ENCODE data around the gene PLXNA2.

The PLXNA2 gene

DNA sequence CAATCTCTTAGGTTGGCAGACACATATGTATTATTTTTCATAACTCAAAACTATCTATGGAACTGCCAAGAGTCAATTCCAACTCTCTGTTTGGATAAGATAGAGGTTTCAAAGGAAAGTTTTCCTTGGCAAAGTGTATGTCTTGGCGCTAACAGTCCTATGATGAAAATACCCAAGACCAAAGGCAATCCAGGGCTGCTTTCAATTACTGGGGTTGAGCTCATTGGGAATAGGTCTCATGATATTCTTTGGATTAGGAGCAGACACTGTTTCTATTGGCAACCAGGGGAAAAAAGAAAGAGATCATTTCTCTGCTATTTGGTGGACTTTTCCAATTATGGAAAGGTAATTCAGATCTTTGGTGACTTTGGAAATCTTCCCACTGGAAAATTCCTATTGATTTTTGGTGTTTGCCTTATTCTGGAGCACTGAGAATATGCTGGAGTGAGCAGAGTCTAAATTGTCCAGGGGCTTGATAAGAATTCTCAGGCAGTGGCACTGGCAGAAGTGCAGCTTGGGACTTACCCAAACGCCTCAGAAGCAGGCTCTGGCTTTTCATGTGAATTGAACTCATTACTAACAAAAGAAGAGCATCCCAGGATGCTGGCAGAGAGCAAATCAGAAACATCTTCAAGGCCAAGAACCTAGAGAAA lies 20.4 kb upstream of the PLXNA2 start:
- FAIRE-seq: no peak

DNA sequence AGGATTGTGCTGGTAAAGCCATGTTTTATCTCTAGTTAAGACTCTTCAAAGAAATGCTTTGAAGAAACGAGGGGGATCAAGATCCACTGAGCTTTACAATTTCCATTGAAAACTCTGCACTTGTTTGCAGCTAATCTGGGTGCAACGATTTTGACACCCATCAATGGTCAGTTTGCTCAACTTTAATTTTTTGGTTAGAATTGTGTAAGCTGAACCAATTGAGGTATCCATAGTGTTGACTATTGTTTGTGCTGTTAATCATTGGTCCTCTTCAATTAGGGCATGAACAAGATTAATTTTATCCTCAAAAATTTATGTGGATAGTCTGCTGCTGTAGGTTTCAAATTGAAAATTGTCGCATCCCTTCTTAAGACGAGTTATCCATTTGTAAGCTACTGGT lies 17.7 kb upstream of the PLXNA2 start:
- FAIRE-seq: no peak

DNA sequence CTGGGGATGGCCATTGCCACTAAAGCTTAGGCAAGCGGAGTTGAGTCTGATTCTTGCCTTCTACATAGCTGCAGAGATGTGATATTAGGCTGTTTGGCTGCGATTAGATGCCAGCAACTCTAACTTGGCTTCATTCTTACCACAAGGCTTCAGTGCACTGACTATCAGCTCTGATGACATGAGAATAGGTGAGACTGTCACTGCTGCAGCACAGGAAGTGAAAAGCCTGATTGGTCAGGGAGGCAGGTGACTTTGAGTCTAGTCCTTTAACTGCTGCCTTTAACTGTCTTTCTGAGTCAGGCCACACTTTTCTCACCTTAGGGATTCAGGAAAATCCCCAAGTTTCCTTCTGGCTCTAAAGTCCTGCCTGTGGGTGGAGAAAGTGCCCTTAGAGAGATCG lies 14.1 kb upstream of the PLXNA2 start:
- FAIRE-seq: no peak

DNA sequence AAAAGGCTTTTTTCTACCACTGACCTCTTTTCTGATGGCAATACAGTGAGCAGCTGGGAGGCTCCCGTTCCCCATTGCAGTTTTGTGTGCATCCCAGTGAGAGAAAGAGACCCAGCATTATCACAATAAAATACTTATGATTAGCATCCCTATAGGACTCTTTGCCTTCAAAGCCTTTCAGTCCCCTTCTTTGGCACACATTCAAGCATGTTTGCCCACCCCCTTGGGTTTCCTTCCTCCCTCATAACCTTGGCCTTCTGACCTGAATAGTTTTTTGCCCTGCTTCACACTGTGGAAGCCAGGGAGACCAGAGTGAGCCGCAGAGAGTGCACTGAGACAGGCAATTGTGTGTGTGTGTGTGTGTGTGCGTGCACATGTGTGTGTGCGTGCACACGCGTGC lies 13.2 kb upstream of the PLXNA2 start:
- no peak for FAIRE-seq

DNA sequence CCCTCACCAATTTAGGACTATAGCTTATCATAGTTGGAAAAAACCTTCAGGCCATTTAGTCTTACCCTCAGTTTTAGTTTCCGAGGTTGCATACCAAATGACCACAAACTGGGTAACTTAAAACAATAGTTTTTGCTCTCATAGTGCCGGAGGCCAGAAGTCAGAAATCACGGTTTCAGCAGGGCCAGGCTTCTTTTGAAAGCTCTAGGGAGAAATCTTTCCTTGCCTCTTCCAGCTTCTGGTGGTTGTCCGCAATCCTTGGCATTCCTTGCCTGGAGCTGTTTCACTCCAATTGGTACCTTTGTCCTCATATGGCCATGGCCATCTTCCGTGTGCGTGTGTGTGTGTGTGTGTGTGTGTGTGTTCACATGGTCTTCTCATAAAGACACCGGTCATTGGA lies 12.4 kb upstream of the PLXNA2 start:
- no peak for FAIRE-seq

DNA sequence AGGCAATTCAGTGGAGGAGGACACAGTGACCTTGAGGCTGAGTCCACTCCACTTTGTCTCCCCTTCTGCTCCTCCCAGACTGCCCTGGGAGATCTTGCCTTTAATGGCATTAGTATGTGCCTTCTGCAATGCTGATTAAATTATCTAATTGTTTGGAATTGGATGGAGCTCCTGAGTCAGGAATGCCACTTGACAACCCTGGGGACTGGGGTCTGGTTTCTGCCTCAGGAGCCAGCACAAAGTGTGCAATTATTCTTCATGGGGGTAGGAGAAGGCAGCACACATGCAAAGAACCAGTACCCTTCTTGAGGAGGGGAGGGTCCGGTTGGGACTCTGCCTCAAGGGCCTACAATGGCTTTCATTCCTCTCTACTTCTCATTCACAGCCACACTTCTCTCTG lies 11.9 kb upstream of the PLXNA2 start:
- FAIRE-seq: no peak

DNA sequence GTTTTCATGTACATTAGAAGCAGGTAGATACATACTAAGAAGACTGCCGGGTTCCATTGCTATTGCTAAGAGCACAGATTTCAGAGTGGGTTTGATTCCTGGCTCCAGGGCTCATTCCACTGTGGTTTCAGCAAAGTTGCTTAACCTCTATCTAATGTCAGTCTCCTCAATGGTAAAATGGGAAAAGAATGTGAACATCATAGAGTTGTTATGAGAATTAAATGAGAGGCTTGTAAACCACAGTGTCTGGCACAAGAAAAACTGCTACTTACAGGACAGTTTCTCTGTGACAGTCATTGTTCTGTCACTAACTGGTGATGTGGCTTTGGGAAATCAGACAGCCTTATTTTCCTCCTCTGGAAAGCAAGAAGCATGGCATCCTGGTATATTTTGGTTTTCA lies 10.7 kb upstream of the PLXNA2 start:
- no peak for FAIRE-seq

DNA sequence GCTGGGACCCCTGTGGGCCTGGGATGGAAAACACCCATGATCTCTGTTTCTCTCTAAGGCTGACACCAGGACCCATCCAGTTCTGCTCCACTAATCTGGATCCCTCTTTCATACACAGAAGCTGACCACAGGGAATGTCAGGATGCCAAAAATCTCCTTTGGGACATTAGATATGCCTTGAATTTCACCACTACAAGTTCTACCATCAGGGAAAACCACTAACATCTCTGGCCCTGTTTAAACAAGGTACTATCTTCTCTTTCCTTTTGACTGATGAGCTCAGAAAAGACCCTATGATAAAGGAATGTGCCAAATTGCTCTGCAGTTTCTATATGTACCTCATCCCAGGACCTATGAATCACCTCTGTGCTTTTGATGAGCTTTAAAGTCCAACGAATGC lies 10.2 kb upstream of the PLXNA2 start:
- no peak for FAIRE-seq

DNA sequence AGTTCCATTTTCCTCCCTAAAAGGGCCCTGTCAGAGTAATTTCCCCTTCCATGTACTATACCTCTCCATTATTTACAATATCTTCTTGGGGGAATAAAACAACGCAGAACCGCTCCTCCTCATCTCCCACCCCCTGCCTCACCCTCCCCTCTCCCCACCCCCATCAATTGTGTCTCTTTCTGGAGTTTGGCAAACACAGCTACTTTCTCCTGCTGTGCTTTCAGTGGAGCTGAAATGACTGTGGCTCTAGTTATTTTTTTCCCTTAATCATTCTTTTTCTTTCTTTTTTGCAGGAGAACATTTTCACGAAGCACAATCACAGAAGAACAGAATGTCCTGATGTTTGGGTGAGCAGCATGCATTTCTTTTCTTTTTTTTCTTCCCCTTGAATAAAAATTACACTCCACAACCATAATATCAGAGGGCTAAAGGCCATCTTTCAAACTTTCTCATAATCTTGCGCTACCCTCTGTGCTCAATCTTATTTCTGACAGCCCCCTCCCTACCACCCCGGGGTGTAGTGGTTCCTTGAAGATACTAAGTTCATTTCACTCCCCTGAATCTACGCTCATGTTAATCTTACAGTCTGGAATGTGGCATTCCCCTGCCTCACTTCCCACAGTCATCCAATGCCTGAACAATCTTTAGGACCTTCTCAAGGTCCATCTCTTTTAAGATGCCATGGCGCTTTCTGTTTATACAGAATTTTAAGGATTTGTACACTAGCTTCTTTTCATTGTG lies 8.8 kb upstream of the PLXNA2 start:
- FAIRE-seq: no peak

DNA sequence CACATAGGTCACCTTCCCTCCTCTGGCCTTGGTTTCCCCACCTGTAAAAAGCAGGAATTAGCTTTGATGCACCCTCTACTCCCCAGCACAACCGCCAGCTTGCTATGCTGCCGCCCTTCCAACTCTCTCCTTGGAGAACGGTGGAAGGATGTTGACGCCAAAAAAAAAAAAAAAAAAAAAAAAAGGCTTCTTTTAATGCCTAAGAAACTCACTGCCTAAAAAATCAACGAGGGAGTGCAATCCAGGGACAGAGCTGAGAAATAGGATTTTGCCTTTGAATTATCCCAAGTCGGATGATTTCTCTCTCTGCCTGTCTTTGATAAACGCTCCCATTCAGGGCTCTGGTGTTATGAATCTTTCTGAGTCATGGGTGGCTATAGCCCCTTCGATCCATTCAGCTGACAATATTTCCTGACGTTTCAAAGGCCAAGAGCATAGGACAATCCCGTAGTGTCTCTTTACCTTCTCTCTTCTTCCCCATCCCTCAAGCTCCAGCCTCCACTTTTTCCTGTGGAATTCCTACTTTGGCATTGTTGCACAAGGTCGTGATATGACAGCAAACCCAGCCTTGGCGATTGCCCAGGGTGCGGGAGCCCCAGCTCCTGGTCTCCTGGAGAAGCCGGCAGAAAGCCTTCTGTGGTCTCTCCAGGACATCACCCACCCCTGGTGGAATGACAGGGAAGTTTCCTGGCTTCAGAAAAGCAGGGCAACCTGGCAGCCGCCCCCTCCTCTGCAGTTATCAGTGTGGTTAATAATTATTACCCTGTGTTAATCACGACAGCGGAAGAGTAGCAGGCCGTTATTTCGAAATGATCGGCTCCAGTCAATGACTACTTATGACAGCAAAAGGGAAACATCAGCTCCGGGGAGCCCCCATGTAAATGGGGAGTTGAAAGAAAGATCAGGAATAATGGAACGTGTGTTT lies 8.0 kb upstream of the PLXNA2 start:
- FAIRE-seq: no peak

DNA sequence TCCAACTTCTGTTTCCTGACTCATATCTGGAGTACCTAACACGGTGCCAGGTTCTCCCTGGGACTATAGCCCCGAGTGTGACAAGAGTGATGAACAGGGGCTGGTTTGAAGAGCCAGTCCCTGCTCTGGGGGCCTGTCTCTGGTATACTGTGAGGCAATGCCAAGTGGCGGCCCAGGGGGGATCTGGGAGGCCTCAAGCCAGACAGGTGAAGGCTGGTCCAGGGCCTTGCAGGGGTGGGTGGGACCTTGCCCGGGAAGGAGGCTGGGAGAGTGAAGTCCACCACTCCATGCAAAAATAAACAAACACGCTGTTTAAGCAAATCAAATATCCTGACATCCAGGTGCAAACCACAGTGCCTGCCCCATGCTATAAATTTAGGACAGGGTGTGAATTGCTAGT lies 6.8 kb upstream of the PLXNA2 start:
- no peak for FAIRE-seq

DNA sequence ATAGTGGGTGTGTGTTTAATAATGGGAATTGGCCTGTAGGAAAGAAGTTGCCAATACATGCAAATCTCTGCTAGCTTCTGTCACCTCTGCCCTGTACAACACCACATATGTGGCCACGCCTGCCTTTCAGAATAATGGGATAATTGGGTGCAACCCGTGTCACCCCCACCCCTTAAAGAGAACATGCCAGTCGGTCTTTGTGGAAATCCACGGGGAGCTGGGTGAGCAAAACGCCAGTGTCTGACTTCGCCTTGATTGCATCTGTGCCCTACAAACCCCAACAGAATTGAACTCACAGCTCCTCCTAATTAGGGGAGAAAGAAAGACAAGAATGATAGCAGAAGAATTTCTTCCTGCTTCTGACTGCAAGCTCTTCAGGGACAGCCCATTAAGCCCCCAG lies 6.4 kb upstream of the PLXNA2 start:
- no peak for FAIRE-seq

DNA sequence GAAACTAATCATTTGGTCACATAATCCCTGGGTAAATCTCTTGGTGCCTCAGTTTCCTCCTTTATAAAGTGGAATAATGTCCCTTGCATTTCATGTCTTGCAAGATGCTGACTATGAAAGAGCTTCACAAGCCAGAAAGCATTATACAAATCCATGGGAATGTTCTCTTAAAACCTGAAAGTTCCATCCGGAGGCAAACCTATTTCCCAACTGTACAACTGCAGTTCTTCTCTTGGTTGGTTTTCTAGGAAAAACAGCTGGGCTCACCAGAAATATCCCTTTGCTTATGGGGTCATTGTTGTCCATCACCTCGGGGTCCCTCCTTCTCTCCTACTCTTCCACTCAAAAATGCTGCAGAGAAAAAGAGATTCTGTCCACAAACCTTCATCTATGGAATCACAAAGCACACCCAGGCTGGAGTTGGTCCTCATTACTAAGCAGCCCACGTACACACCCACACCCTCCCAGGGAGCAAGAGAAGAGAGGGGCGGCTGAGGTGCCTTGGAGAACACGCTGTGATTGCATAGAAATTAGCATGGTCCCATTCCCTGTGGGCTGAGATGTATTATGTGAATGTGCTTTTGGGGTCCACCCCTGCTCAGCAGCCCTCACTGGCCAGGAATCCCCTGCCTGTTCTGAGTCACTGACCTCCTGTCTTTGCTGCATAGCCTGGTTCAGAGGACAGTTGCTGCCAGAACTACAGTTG lies 5.0 kb upstream of the PLXNA2 start:
- FAIRE-seq: no peak

DNA sequence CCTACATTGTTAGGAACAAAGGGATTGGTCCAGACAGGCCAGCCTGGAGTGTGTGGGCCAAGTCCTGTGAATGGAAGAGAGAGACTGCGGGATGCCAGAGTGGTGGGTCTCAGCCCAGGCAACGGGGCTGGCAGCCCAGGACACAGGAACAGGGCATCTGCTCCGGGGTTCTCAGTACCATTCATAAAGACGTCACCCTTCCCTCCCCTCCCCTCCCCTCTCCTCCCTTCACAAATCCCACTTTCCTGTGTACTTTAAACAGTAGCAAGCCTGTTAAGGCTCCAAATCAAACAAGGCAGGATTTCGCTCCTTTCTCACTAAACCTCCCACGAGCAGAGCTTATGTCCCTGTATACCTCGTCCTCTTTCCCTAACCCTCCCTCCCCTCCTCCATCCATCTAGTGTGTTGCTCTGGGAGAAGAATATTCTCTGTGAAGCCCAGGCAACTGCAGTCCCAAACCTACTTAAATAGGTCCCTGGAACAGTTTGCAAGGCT lies 4.2 kb upstream of the PLXNA2 start:
- FAIRE-seq: no peak

DNA sequence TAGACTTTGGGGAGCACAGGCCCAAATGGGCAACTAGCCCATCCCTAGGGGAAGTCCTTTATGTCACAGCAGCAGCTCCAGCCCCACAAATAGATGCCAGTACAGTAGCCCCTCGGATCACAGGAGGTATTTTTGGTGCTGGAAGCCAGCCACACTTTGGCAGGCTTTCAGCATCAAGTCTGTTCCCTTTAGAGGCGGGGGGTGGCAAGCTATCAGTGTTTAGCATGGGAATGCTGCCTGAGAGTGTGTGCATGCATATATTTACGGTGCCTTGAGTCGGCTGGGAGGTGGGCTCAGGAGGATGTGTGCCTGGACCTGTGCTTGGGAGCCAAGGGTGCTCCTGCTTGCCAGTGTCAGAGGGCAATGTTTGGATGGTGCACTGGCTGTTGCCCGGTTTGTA lies 3.5 kb upstream of the PLXNA2 start:
- no peak for FAIRE-seq

DNA sequence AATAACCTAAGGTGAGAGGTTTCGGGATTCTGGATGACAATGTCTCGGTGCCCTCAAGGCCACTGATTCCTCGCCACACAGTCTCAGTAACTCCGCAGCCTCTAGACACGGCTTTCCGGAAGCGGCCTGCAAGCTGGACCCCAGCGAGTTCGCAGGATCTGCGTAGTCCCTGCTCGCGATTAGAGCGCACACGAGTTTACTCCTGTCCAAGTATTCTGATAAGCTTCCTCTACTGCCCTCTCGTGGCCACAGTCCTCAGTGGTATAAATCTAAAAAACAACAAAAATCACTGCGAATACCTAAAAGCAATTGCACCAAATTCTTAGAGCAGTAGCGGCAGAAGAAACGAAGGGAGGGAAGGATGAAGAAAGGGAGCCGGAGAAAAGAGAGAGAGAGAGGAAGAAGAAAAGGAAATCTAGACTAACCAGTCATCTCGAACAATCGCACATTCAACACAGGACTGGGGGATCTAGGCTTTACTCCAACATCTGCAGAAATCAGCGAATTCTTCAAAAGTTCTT lies 1.1 kb upstream of the PLXNA2 start:
- FAIRE-seq: peak; percentile 94

DNA sequence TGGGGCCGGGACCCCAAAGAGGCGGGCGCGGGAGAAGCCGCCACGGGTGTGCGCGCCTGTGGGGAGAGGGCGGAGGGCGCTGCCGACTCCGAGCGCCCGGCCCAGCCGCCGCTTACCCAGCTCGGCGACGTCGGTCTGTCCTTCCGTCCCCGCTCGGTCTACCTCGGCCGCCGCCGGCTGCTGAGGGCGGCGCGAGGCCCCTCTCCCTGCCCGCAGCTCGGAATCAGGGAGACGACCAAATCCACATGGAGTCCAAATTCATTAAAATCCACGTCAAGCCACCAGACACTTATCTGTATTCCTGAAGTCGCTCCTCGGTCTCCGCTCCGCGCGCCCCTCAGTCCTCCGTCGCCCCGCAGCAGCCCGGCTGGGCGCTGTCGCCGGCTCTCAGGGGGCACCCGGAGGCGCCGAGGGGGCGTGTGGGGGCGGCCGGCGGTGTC lies 637 bp downstream of the PLXNA2 start:
- no peak for FAIRE-seq

DNA sequence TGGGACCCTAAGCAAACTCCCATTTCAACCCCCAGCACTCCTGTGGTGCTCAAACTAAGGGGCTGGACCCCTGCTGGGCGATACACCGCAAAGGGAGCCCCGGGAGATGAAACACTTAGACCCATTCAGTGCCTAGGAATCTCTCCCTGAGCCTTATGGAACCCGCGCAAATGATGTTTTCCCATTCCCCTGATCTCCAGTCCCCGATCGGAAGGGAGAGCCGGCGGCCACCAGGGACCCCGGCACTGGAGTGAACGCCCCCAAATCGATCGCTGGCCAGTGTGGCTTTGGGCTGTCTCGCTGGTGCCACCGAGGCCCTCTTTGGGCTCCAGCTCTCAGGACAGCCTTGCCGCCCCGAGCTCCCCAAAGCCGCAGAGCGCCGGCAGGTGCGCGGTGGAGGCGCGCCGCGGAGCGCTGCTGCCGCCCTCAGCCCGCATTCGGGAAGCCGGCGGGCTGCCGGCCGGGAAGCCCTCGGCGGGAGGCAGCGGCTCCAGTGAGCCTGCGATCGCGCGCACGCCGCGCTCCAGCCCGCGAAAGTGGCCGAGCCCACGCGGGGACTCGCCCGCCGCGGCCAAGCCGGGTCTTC lies 1.1 kb downstream of the PLXNA2 start:
- FAIRE-seq: no peak

DNA sequence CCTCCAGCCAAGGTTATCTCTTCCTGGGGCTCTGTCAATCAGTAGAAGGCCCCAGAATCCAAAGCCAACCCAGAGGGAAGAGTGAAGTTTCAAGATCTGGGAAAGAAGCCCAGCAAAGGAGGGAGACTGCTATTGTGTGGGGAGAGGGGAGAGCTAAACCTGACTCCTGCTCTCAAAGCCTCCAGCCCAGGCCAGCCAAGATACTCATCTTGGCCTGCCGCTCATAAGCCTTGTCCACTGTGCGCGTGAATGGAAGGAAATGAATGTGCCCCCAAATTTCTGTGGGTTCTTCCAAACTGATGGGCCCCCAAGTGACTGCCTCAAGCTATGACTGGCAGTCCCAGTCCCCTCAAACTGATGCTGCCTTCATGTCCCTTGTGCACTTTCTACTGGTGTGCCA lies 2.0 kb downstream of the PLXNA2 start:
- FAIRE-seq: no peak

DNA sequence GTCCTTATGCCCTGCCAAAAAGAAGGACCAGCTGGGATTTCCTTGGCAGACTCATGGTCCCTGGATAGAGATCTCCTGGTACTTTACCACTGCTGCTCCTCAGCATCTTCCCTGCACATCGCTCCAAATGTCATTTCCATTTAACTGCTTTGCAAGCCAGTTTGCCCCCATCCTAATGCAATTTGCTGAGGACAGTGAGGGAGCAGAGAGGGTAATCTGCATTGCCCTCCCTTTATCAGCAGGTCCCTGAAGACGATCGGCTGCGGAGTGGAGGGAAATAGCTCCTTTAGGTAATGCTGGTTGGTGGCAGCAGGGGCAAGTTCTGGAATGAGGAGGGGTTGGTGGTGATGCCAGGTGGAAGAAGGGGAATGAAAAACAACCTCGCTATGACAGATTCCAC lies 2.7 kb downstream of the PLXNA2 start:
- no peak for FAIRE-seq

DNA sequence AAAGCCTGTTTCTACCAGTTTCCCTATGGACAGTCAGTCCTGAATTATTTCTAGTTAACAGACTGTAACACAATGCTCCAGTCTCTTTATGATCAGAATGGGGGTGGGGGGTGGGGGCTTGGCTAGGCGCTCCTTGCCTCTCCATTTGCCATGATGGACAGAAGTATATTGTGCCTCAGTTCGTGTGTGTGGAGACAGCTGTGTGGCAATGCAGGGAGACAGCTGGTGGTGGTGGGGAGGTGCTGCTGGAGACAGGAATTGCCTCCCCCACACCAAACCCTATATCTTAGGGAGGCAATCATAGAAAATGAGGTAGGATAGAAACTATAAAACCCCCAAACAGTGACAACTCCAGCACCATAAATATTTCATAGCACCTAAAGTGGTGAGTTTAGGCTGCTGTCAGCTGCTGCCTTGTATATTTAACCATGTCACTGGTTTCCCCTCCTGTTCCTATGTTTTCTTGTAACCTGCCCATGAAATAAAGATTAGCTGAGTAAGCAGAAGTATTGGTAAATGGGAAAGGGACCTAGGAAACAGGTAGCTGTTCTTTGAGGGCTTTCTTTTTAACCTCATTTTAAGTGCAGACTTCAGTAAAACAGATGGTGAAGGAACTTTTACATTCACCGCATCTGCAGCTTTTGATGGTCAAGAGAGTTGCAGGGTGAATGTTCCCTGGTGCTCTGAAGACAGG lies 3.4 kb downstream of the PLXNA2 start:
- FAIRE-seq: no peak
